ENCODE results near the gene EFCC1. TPM values are rescaled to one million over a fixed set of nuclear protein-coding genes. Genes with fewer than 3 reads are reported as not detected.
A peak's percentile ranks its signal among the peaks of the same experiment; 100 is the strongest.
"Not testable (repeated sequence)": the region's sequence is repeated elsewhere in the genome, so short reads cannot be mapped to it uniquely, and the experiment has no call there.

EFCC1 gene
- total RNA-seq, 1 donor from 2014 or later = 1.5 TPM

- Histone ChIP-seq H3K9me3 (replicated peaks) (no peaks in the 10 kb centered on the region), H3K4me1 (peaks cover 7% of the 10 kb centered on the region), H3K4me3 (no peak overlapping the region), H3K36me3 (no peaks in the 10 kb centered on the region), H3K27ac (replicated peaks) (no peak overlapping the region), H3K27me3 (ENCODE audit: low read depth) (no peaks in the 10 kb centered on the region)
- no peak for TF ChIP-seq CTCF (IDR thresholded peaks at IDR 0.05; ENCODE audit: borderline replicate concordance)
- intact Hi-C loops (cut with micrococcal nuclease) = no loop called here
- DNase-seq = no peak
Observed at GRCh38 chr3:129063091-129063640, 62.1 kb downstream of the EFCC1 start.

GRCh38 chr3:129063841-129064482 is 62.9 kb downstream of the EFCC1 start:
- Histone ChIP-seq H3K4me1 (peaks cover 8% of the 10 kb centered on the region), H3K36me3 (no peaks in the 10 kb centered on the region), H3K9me3 (replicated peaks) (no peaks in the 10 kb centered on the region), H3K27me3 (ENCODE audit: low read depth) (no peaks in the 10 kb centered on the region), H3K27ac (replicated peaks) (no peak overlapping the region), H3K4me3 (no peak overlapping the region)
- TF ChIP-seq CTCF (IDR thresholded peaks at IDR 0.05; ENCODE audit: borderline replicate concordance) = no peak
- intact Hi-C loops (cut with micrococcal nuclease) = no loop called here
- no peak for DNase-seq

GRCh38 chr3:129065016-129065719 is 64.1 kb downstream of the EFCC1 start:
- H3K4me1 ChIP-seq = peaks cover 10% of the 10 kb centered on the region
- H3K36me3 ChIP-seq = no peaks in the 10 kb centered on the region
- no peaks in the 10 kb centered on the region for H3K9me3 ChIP-seq (replicated peaks)
- no peak for DNase-seq
- intact Hi-C loops (cut with micrococcal nuclease) = no loop called here
- TF ChIP-seq CTCF (IDR thresholded peaks at IDR 0.05; ENCODE audit: borderline replicate concordance) = no peak
- H3K27me3 ChIP-seq (ENCODE audit: low read depth) = no peaks in the 10 kb centered on the region
- H3K27ac ChIP-seq (replicated peaks) = no peak overlapping the region
- no peak overlapping the region for H3K4me3 ChIP-seq

GRCh38 chr3:129065720-129066073 is 64.6 kb downstream of the EFCC1 start:
- H3K36me3 ChIP-seq = no peaks in the 10 kb centered on the region
- TF ChIP-seq CTCF (IDR thresholded peaks at IDR 0.05; ENCODE audit: borderline replicate concordance) = no peak
- no peaks in the 10 kb centered on the region for H3K9me3 ChIP-seq (replicated peaks)
- intact Hi-C loops (cut with micrococcal nuclease) = no loop called here
- H3K27me3 ChIP-seq (ENCODE audit: low read depth) = no peaks in the 10 kb centered on the region
- H3K4me1 ChIP-seq = peaks cover 10% of the 10 kb centered on the region
- DNase-seq = no peak
- no peak overlapping the region for H3K27ac ChIP-seq (replicated peaks)
- H3K4me3 ChIP-seq = no peak overlapping the region

- H3K27me3 ChIP-seq (ENCODE audit: low read depth); H3K27ac ChIP-seq (replicated peaks); H3K9me3 ChIP-seq (replicated peaks); H3K36me3 ChIP-seq; DNase-seq; intact Hi-C loops (cut with micrococcal nuclease): not testable (repeated sequence)
- H3K4me1 ChIP-seq = peaks cover 10% of the 10 kb centered on the region
- peak overlapping the region; percentile 61 for H3K4me3 ChIP-seq
Observed at GRCh38 chr3:129067719-129068118, 66.6 kb downstream of the EFCC1 start.
